ENCODE measurements around the gene PPP2R2B.

The PPP2R2B gene

DNA sequence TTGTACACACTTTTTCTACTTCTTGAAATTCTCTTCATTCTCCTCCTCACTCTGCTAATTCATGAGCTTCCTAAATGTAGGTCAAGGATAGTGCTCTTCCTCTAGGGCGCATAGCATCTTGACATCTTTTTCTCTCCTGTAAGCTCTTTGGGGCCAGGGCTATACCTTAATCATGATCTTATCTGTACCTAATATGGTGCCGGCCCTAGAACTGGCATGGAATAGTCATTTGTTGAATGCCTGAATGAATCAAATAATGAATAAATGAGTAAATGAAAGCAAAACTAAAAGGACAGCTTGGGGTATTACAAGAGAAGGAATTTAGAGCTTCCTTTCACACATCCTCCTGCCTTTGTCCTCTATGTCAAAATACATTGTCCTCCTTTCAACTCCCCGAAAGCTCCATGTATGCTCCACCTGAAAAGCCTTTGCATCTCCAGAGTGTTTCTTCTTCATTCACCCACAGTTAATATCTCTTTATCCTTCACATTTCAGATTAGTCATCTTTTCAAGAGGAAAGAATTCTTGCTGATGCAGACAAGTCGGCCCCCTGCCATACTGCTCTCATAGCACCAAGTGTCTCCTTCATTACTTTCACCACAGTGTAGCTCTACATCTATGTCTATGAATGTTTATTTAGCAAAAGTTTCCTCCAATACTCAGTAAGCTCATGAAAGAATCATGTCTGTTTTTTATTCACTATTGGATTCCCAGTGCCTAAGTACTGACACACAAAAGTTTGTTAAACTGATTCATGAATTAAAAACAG, 16.4 kb upstream of the PPP2R2B start:
- no peaks in the 10 kb centered on the region for H3K27me3 Mint-ChIP-seq (ENCODE audit: low read depth)
- H3K9me3 Mint-ChIP-seq: no peaks in the 10 kb centered on the region
- no peak for DNase-seq (ENCODE audit: low spot score)
- no peak overlapping the region for H3K27ac Mint-ChIP-seq
- H3K36me3 Mint-ChIP-seq (ENCODE audit: low read depth): no peaks in the 10 kb centered on the region
- H3K4me1 Mint-ChIP-seq (ENCODE audit: low read depth): peaks cover 12% of the 10 kb centered on the region
- H3K4me3 Mint-ChIP-seq: no peak overlapping the region

DNA sequence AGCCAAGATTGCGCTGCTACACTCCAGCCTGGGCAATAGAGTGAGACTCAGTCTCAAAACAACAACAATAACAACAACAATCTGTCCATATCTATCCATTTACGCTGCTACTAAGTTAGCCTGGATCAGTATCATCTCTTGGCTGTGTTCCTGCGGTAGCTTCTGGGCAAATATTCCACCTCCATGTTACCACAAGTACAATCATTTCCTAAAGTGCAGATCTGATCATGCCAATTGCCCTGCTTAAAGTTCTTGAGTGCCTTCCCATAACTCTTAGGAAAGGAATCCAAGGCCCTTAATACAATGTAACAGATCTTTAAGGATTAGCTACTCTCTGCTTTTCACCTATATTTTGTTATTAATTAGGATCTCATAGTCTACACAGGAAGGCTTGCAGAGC, 15.4 kb upstream of the PPP2R2B start:
- H3K27ac Mint-ChIP-seq: no peak overlapping the region
- no peaks in the 10 kb centered on the region for H3K9me3 Mint-ChIP-seq
- H3K4me1 Mint-ChIP-seq (ENCODE audit: low read depth): peaks cover 12% of the 10 kb centered on the region
- H3K36me3 Mint-ChIP-seq (ENCODE audit: low read depth): no peaks in the 10 kb centered on the region
- DNase-seq (ENCODE audit: low spot score): no peak
- H3K4me3 Mint-ChIP-seq: no peak overlapping the region
- no peaks in the 10 kb centered on the region for H3K27me3 Mint-ChIP-seq (ENCODE audit: low read depth)

GRCh38 chr5:146892231-146892630, 13.7 kb upstream of the PPP2R2B start:
- no peak overlapping the region for H3K4me3 Mint-ChIP-seq

DNA sequence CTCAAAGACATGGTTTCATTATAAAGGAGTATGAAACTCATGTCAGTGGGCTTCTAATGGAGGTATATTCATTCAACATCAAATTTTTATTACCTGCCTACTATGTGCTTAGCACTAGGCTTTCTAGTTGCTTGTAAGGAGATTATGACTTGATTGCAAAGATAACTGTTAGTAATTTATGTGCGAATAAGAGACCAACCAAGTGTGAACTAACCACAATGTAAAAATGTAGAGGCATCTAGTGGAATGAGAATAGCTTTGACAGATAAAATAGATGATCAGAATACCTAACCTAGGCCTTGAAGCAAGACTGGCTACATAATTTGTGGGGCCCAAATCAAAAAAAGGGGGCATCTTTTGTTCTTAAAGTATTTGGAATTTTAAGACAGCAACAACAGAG, 13.0 kb upstream of the PPP2R2B start:
- Mint-ChIP-seq H3K4me1 (ENCODE audit: low read depth) (peaks cover 11% of the 10 kb centered on the region), H3K36me3 (ENCODE audit: low read depth) (no peaks in the 10 kb centered on the region), H3K4me3 (no peak overlapping the region), H3K27ac (no peak overlapping the region), H3K9me3 (no peaks in the 10 kb centered on the region), H3K27me3 (ENCODE audit: low read depth) (no peaks in the 10 kb centered on the region)
- no peak for DNase-seq (ENCODE audit: low spot score)

More at GRCh38 chr5:146892231-146892630, 13.7 kb upstream of the PPP2R2B start:
- Mint-ChIP-seq H3K27ac (no peak overlapping the region), H3K9me3 (no peaks in the 10 kb centered on the region), H3K36me3 (ENCODE audit: low read depth) (no peaks in the 10 kb centered on the region), H3K27me3 (ENCODE audit: low read depth) (no peaks in the 10 kb centered on the region), H3K4me1 (ENCODE audit: low read depth) (peaks cover 12% of the 10 kb centered on the region)
- DNase-seq (ENCODE audit: low spot score): no peak

DNA sequence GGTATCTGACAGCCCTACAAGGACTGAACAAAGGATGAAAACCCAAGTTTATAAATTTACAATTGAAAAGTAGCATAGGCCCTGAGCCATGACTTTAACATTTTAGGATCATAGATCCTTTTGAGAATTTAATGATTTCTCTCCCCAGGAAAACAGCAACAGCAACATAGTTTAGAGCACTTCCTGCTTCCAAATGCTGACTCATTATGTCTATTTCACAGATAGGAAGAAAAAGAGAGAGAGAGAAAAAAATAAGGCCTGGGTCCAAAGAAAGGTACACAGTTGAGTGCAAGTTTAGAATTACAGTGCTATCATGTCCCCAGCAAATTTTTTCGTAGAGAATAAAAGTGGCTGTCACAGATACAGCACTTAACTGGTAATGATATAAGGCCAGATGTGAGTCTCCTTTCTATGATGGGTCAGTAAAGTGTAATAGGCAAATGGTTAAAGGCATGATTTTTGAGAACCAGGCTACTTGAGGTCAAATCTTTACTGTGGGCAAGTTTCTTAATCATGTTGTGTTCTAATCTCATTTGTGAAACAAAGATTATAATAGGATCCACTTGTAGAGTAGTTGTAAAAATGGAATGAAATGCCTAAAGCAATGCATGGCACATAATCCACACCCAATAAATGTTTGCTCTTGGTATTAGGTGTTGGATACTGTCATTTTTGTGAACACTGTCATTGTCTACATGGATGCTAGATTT, 12.3 kb upstream of the PPP2R2B start:
- Mint-ChIP-seq H3K9me3 (no peaks in the 10 kb centered on the region), H3K36me3 (ENCODE audit: low read depth) (no peaks in the 10 kb centered on the region), H3K27me3 (ENCODE audit: low read depth) (no peaks in the 10 kb centered on the region), H3K27ac (no peak overlapping the region), H3K4me1 (ENCODE audit: low read depth) (peaks cover 7% of the 10 kb centered on the region), H3K4me3 (no peak overlapping the region)
- DNase-seq (ENCODE audit: low spot score): no peak

DNA sequence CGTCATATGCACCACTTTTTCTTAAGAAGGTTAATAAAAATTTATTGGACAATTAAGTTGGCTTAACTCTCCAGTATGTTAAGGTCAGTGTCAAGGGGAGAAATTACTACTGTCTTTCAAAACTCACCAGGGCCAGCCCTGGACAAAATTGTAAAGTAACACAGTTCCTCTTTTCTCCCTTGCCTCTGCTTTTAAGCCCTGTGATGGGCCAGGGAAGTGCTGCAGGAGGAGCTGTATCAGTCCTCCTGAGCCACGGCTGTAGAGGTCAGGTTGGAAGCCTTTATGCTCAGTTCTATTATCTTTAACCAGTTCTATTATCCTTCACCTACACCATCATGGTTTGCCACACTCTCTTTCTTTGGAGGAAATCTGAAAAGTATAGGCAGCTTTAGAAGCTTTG, 11.5 kb upstream of the PPP2R2B start:
- Mint-ChIP-seq H3K27me3 (ENCODE audit: low read depth) (peaks cover 4% of the 10 kb centered on the region), H3K4me3 (no peak overlapping the region), H3K4me1 (ENCODE audit: low read depth) (peaks cover 6% of the 10 kb centered on the region), H3K9me3 (no peaks in the 10 kb centered on the region), H3K27ac (no peak overlapping the region), H3K36me3 (ENCODE audit: low read depth) (no peaks in the 10 kb centered on the region)
- no peak for DNase-seq (ENCODE audit: low spot score)

DNA sequence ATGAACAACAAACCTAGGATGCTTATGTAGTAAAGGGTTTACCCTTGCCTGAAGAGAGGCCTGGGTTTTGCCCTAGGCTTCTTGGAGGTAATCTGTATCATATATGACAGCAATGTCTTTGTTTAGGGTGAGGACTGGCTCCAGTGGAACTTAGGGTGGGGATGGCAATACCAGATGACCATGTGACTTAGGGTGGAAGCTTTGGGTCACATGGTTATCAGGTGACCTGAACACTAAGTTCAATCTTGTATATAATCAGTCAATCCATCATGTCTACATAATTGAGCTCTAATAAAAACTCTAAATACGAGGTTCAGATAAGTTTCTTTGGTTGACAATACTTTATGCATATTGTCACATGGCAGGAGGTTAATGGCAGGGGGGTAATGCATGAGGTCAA, 10.6 kb upstream of the PPP2R2B start:
- H3K9me3 Mint-ChIP-seq: no peaks in the 10 kb centered on the region
- H3K4me1 Mint-ChIP-seq (ENCODE audit: low read depth): peaks cover 5% of the 10 kb centered on the region
- H3K27me3 Mint-ChIP-seq (ENCODE audit: low read depth): peaks cover 8% of the 10 kb centered on the region
- no peak for DNase-seq (ENCODE audit: low spot score)
- no peak overlapping the region for H3K27ac Mint-ChIP-seq
- H3K4me3 Mint-ChIP-seq: no peak overlapping the region
- no peaks in the 10 kb centered on the region for H3K36me3 Mint-ChIP-seq (ENCODE audit: low read depth)

DNA sequence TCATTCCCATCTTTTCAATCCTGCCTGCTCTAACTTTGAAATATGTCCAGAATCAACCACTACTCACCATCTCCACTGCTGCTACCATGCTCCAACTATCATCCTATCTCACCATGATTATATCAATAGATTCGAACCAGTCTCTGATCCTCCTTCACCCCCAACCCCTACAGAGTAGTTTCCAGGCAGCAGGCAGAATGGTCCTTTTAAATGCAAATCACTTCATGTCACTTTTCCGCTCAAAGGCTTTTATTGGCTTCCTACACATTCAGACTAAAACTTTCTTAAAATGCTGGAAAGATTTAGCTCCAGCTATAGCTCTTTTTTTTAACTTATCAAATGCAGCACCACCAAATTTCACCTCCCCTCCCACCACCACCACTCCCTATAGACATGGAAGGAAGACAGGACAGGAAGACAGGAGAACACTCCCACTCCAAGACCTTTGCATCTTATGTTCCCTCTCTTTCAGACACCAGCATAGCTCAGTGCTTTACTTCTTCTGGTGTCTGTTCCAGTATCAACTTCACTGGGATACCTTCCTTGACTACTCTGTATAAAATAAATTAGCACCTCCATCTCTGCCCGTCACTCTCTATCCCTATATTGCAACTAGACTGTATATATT, 9.9 kb upstream of the PPP2R2B start:
- H3K4me1 Mint-ChIP-seq (ENCODE audit: low read depth): peaks cover 5% of the 10 kb centered on the region
- DNase-seq (ENCODE audit: low spot score): no peak
- no peaks in the 10 kb centered on the region for H3K9me3 Mint-ChIP-seq
- H3K36me3 Mint-ChIP-seq (ENCODE audit: low read depth): no peaks in the 10 kb centered on the region
- no peak overlapping the region for H3K4me3 Mint-ChIP-seq
- H3K27ac Mint-ChIP-seq: no peak overlapping the region
- H3K27me3 Mint-ChIP-seq (ENCODE audit: low read depth): peaks cover 13% of the 10 kb centered on the region

GRCh38 chr5:146884066-146884626, 5.6 kb upstream of the PPP2R2B start:
- Mint-ChIP-seq H3K27me3 (ENCODE audit: low read depth) (peaks cover 36% of the 10 kb centered on the region), H3K9me3 (no peaks in the 10 kb centered on the region), H3K4me3 (no peak overlapping the region), H3K4me1 (ENCODE audit: low read depth) (no peaks in the 10 kb centered on the region), H3K27ac (no peak overlapping the region), H3K36me3 (ENCODE audit: low read depth) (no peaks in the 10 kb centered on the region)
- DNase-seq (ENCODE audit: low spot score): no peak

- H3K27me3 Mint-ChIP-seq (ENCODE audit: low read depth): peaks cover 41% of the 10 kb centered on the region
- H3K9me3 Mint-ChIP-seq: no peaks in the 10 kb centered on the region
- no peak overlapping the region for H3K4me3 Mint-ChIP-seq
- H3K4me1 Mint-ChIP-seq (ENCODE audit: low read depth): no peaks in the 10 kb centered on the region
- DNase-seq (ENCODE audit: low spot score): no peak
- no peaks in the 10 kb centered on the region for H3K36me3 Mint-ChIP-seq (ENCODE audit: low read depth)
- no peak overlapping the region for H3K27ac Mint-ChIP-seq
Observed at GRCh38 chr5:146883511-146883910, 5.0 kb upstream of the PPP2R2B start.

DNA sequence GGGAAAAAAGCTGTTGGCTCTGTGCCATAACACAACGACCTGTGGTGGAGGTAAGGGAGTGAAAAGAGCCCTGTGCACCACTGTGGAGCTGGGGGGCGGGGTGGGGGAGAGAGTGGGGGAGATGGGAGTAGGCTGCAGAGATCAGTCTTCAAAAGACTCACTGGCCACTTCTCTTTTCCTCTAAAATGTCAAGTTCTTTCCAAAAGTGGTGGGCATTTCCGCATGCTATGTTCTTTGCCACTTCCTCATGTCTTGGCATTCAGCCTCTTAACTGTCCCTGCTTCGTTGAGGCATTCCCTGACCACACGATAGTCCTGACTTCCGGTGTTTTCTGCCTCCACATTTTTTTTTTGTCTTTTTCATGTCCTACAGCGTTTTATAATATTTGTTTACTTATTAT, 2.4 kb upstream of the PPP2R2B start:
- H3K9me3 Mint-ChIP-seq: no peaks in the 10 kb centered on the region
- no peak for DNase-seq (ENCODE audit: low spot score)
- H3K27ac Mint-ChIP-seq: no peak overlapping the region
- no peaks in the 10 kb centered on the region for H3K36me3 Mint-ChIP-seq (ENCODE audit: low read depth)
- peaks cover 9% of the 10 kb centered on the region for H3K4me1 Mint-ChIP-seq (ENCODE audit: low read depth)
- peaks cover 59% of the 10 kb centered on the region for H3K27me3 Mint-ChIP-seq (ENCODE audit: low read depth)
- no peak overlapping the region for H3K4me3 Mint-ChIP-seq

DNA sequence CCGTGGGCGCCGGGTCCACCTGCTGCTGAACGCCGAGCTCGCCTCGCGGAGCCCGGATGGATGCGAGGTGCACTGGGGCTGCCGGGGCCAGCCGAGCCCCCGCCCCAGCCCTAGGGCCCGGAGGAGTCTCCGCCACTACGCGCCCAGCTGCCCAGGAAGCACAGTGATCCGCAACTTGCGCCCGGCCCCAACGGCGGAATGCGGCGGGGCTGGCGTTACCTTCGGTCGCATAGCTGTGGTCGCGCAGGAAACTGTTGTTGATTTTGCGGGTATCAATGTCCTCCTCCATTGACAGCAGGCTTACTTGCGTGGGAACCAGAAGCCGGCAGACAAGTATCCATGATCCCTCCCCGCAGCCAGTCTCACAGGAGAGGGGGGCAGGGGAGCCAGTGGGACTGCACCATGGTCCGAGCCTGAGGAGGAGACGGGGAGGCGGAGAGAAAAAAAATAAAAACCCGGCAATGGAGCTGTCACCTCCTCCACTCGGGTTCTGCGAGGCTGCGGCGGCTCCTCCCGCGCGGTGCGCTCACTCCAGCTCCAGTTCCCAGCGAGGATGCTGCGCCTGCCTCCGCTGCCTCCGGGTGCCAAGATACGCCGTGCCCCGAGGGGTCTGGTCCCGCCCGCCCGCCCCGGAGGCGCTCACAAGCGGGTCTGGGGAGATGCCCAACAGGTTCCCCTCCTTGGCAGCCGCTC, 628 bp downstream of the PPP2R2B start:
- no peak for DNase-seq (ENCODE audit: low spot score)
- H3K36me3 Mint-ChIP-seq (ENCODE audit: low read depth): no peaks in the 10 kb centered on the region
- no peak overlapping the region for H3K27ac Mint-ChIP-seq
- H3K4me1 Mint-ChIP-seq (ENCODE audit: low read depth): peaks cover 9% of the 10 kb centered on the region
- H3K27me3 Mint-ChIP-seq (ENCODE audit: low read depth): peaks cover 64% of the 10 kb centered on the region
- no peaks in the 10 kb centered on the region for H3K9me3 Mint-ChIP-seq
- peak overlapping the region; percentile 84 for H3K4me3 Mint-ChIP-seq

DNA sequence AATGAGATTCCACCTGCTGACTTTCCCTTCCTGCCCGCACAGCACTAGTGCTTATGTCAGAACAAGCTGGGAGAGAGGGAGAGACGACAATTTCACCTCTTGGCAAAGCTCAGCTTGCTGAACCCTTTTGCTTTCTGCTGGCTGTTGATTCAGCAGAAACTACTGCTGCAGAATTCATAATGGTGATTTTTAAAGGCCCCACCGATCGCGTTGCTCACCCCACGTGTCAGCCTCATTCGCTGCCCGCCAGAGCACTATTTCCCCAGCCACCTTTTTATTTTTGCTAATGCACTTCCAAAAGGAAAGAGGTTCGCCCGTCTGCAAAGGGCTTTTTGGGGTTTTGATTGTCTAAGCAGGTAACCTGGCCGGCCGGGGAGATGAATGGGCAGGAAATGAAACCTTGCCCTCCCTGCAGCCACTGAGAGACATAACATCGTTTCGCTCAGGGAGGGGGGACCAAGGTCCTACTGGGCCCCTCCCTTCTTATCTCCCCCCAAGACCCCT, 1.3 kb downstream of the PPP2R2B start:
- peak overlapping the region; percentile 84 for H3K4me3 Mint-ChIP-seq
- H3K27me3 Mint-ChIP-seq (ENCODE audit: low read depth): peaks cover 65% of the 10 kb centered on the region
- H3K9me3 Mint-ChIP-seq: no peaks in the 10 kb centered on the region
- DNase-seq (ENCODE audit: low spot score): no peak
- H3K4me1 Mint-ChIP-seq (ENCODE audit: low read depth): peaks cover 9% of the 10 kb centered on the region
- no peak overlapping the region for H3K27ac Mint-ChIP-seq
- H3K36me3 Mint-ChIP-seq (ENCODE audit: low read depth): no peaks in the 10 kb centered on the region

Data from T-helper 2 cell treated with Interferon-gamma antibody and Interleukin-4, amounts not matched to agents 5 μg/mL and 100 μg/mL, for 36 hours (primary cell).